Astrocyte (in vitro differentiated cells and primary cell): ENCODE data around the gene OXLD1. TPM values are rescaled to one million over a fixed set of nuclear protein-coding genes. Genes with fewer than 3 reads are reported as not detected.

ENCODE experiments used
- DNase-seq: peaks from one replicate; pipeline ENCODE4 v3.0.0-alpha.2; 2010; ENCODE audit warnings: low read depth
- FAIRE-seq: peaks from 2 replicates; lab custom pipeline; 2011; peaks lifted over from hg19 to GRCh38; lab: Jason Lieb, UNC
- H2AFZ ChIP-seq: 2 replicates; pipeline ENCODE4 v1.6.0; 2012; ENCODE audit warnings: low read depth, low read length, inconsistent platforms
- H3K27ac ChIP-seq: 2 replicates; pipeline ENCODE4 v1.5.1; 2011; ENCODE audit warnings: low read depth, low read length, inconsistent platforms
- H3K27me3 ChIP-seq: 2 replicates; pipeline ENCODE4 v1.6.0; 2011; ENCODE audit warnings: low read length, inconsistent platforms; ENCODE audit not compliant: insufficient read depth
- H3K36me3 ChIP-seq: 2 replicates; pipeline ENCODE4 v1.5.1; 2011; ENCODE audit warnings: low read length, inconsistent platforms; ENCODE audit not compliant: insufficient read depth
- H3K4me1 ChIP-seq: 2 replicates; pipeline ENCODE4 v1.5.1; 2011; ENCODE audit warnings: low read length, inconsistent platforms; ENCODE audit not compliant: insufficient read depth
- H3K4me2 ChIP-seq: 2 replicates; pipeline ENCODE4 v1.6.0; 2012; ENCODE audit warnings: low read length, inconsistent platforms
- H3K4me3 ChIP-seq: 2 replicates; pipeline ENCODE4 v1.5.1; 2011; ENCODE audit warnings: low read depth, mild to moderate bottlenecking, low read length, inconsistent platforms; ENCODE audit not compliant: insufficient read depth
- H3K79me2 ChIP-seq: 2 replicates; pipeline ENCODE4 v1.6.0; 2012; ENCODE audit warnings: mild to moderate bottlenecking, low read length, inconsistent platforms; ENCODE audit not compliant: insufficient read depth
- H3K9ac ChIP-seq: 2 replicates; pipeline ENCODE4 v1.6.0; 2012; ENCODE audit warnings: mild to moderate bottlenecking, low read length, inconsistent platforms
- H3K9me3 ChIP-seq: 2 replicates; pipeline ENCODE4 v1.5.1; 2012; ENCODE audit warnings: low read depth, mild to moderate bottlenecking, low read length, inconsistent platforms; ENCODE audit not compliant: insufficient read depth
- H4K20me1 ChIP-seq: 2 replicates; pipeline ENCODE4 v1.6.0; 2012; ENCODE audit warnings: low read length, inconsistent platforms; ENCODE audit not compliant: insufficient read depth
- H3K27ac Mint-ChIP-seq: one replicate; pipeline ENCODE4 v1.8.0; 2021; ENCODE audit warnings: mild to moderate bottlenecking, mixed read lengths; ENCODE audit not compliant: unreplicated experiment
- H3K27me3 Mint-ChIP-seq: one replicate; pipeline ENCODE4 v1.8.0; 2021; ENCODE audit warnings: low read depth, mixed read lengths; ENCODE audit not compliant: unreplicated experiment
- H3K36me3 Mint-ChIP-seq: one replicate; pipeline ENCODE4 v1.8.0; 2021; ENCODE audit warnings: low read depth, mixed read lengths; ENCODE audit not compliant: unreplicated experiment
- H3K4me1 Mint-ChIP-seq: one replicate; pipeline ENCODE4 v1.8.0; 2021; ENCODE audit warnings: low read depth, mixed read lengths; ENCODE audit not compliant: unreplicated experiment
- H3K4me3 Mint-ChIP-seq: one replicate; pipeline ENCODE4 v1.8.0; 2021; ENCODE audit warnings: mild to moderate bottlenecking, moderate library complexity, mixed read lengths; ENCODE audit not compliant: unreplicated experiment
- H3K9me3 Mint-ChIP-seq: one replicate; pipeline ENCODE4 v1.8.0; 2021; ENCODE audit warnings: mild to moderate bottlenecking, mixed read lengths; ENCODE audit not compliant: unreplicated experiment
- CTCF ChIP-seq: IDR thresholded peaks from 2 replicates; pipeline ENCODE4 v1.5.1; 2011; ENCODE audit warnings: low read depth, mild to moderate bottlenecking, inconsistent platforms, low read length, moderate library complexity; ENCODE audit not compliant: insufficient read depth
- EZH2 ChIP-seq: IDR thresholded peaks from 2 replicates; pipeline ENCODE4 v1.6.1; 2012; ENCODE audit warnings: mild to moderate bottlenecking, low read length, inconsistent platforms; ENCODE audit not compliant: insufficient read depth
- total RNA-seq: library from RNA; stranded (reverse); gene quantifications from 2 replicates; pipeline ENCODE4 v1.2.1, GENCODE V29; 2021

Gene OXLD1
- total RNA-seq, 1 donor from 2014 or later: 22.0 TPM

DNA sequence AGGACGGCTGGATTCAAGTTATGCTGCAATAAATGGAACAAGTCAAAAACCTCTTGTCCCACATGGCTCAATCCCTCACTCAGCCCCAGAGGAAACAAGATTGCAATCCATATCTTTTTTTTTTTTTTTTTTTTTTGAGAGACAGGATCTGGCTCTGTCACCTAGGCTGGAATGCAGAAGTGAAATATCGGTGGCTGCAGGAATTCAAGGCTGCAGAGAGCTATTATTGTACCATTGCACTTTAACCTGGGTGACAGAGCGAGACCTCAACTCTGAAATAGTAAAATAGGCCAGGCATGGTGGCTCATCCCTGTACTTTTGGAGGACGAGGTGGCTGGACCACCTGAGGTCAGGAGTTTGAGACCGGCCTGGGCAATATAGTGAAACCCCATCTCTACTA lies 7.4 kb downstream of the OXLD1 start:
- Histone ChIP-seq H3K4me2 (no peak overlapping the region), H3K27me3 (no peaks in the 10 kb centered on the region), H3K9ac (no peak overlapping the region), H3K9me3 (no peaks in the 10 kb centered on the region), H3K4me1 (no peaks in the 10 kb centered on the region), H3K27ac (no peak overlapping the region), H4K20me1 (no peaks in the 10 kb centered on the region), H3K4me3 (no peak overlapping the region), H3K36me3 (no peaks in the 10 kb centered on the region), H3K79me2 (no peaks in the 10 kb centered on the region), H2AFZ (no peak overlapping the region)
- no peak for DNase-seq
- H3K36me3 Mint-ChIP-seq: no peaks in the 10 kb centered on the region
- no peaks in the 10 kb centered on the region for H3K27me3 Mint-ChIP-seq
- no peak overlapping the region for H3K4me3 Mint-ChIP-seq
- FAIRE-seq: no peak
- H3K9me3 Mint-ChIP-seq: no peaks in the 10 kb centered on the region
- TF ChIP-seq CTCF (no peak), EZH2 (no peak)
- no peak overlapping the region for H3K27ac Mint-ChIP-seq
- no peaks in the 10 kb centered on the region for H3K4me1 Mint-ChIP-seq

- H3K79me2 ChIP-seq: no peaks in the 10 kb centered on the region
- H3K9me3 ChIP-seq: no peaks in the 10 kb centered on the region
- H3K36me3 ChIP-seq: no peaks in the 10 kb centered on the region
- no peak overlapping the region for H3K4me3 Mint-ChIP-seq
- no peak overlapping the region for H2AFZ ChIP-seq
- no peak overlapping the region for H3K4me2 ChIP-seq
- TF ChIP-seq CTCF: no peak
- TF ChIP-seq EZH2: no peak
- no peaks in the 10 kb centered on the region for H3K27me3 Mint-ChIP-seq
- H3K27ac Mint-ChIP-seq: no peak overlapping the region
- no peaks in the 10 kb centered on the region for H3K27me3 ChIP-seq
- no peaks in the 10 kb centered on the region for H3K36me3 Mint-ChIP-seq
- H3K27ac ChIP-seq: no peak overlapping the region
- no peaks in the 10 kb centered on the region for H3K9me3 Mint-ChIP-seq
- H3K4me1 Mint-ChIP-seq: no peaks in the 10 kb centered on the region
- no peak overlapping the region for H3K4me3 ChIP-seq
- no peak overlapping the region for H3K9ac ChIP-seq
- peaks cover 2% of the 10 kb centered on the region for H3K4me1 ChIP-seq
- no peaks in the 10 kb centered on the region for H4K20me1 ChIP-seq
- no peak for DNase-seq
- FAIRE-seq: no peak
Observed at GRCh38 chr17:81656835-81657234, 9.6 kb downstream of the OXLD1 start.

GRCh38 chr17:81656118-81656743 lies 10.2 kb downstream of the OXLD1 start, which contains the start of gene PDE6G:
TSS of gene PDE6G (minus strand) at chr17:81656542. CDS start at chr17:81653305, 3,237 bp downstream.
- Histone ChIP-seq H4K20me1 (no peaks in the 10 kb centered on the region), H3K9ac (no peak within 1 kb of the TSS), H3K79me2 (no peaks in the 10 kb centered on the region), H3K9me3 (no peaks in the 10 kb centered on the region), H3K27ac (no peak within 1 kb of the TSS), H3K36me3 (no peaks in the 10 kb centered on the region), H3K27me3 (no peaks in the 10 kb centered on the region), H2AFZ (no peak within 1 kb of the TSS), H3K4me2 (no peak within 1 kb of the TSS), H3K4me3 (no peak within 1 kb of the TSS), H3K4me1 (peaks cover 8% of the 10 kb centered on the region)
- no peak for DNase-seq
- no peaks in the 10 kb centered on the region for H3K9me3 Mint-ChIP-seq
- no peak for TF ChIP-seq CTCF
- no peak for TF ChIP-seq EZH2
- no peak within 1 kb of the TSS for H3K27ac Mint-ChIP-seq
- H3K4me3 Mint-ChIP-seq: no peak within 1 kb of the TSS
- no peaks in the 10 kb centered on the region for H3K36me3 Mint-ChIP-seq
- H3K4me1 Mint-ChIP-seq: no peaks in the 10 kb centered on the region
- no peaks in the 10 kb centered on the region for H3K27me3 Mint-ChIP-seq
- no peak for FAIRE-seq
